ENCODE measurements around the gene LCN9. TPM values are rescaled to one million over a fixed set of nuclear protein-coding genes. Genes with fewer than 3 reads are reported as not detected.

LCN9 gene
- total and polyA plus RNA-seq, 8 donors, result not detected

DNA sequence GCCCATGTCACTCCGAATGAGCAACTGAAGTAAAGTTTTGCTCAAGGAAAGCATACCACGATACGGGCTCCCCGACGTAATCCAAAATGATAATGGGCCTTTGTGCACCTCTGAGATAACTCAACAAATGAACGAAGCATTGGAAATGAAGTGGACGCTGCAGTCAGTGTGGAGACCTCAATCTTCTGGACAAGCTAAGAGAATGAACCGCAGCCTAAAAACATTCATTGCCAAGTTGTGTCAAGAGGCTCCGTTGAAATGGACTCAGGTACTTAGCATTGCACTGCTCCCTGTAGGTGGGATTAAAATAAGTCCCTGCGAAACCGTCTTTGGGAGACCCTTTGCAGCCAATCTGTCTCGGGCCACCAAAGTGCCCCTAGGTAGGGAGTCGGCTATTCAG lies 3.9 kb upstream of the LCN9 start:
- intact Hi-C loops (cut with DNase I), result no loop called here
- H3K9me3 ChIP-seq, result no peaks in the 10 kb centered on the region

DNA sequence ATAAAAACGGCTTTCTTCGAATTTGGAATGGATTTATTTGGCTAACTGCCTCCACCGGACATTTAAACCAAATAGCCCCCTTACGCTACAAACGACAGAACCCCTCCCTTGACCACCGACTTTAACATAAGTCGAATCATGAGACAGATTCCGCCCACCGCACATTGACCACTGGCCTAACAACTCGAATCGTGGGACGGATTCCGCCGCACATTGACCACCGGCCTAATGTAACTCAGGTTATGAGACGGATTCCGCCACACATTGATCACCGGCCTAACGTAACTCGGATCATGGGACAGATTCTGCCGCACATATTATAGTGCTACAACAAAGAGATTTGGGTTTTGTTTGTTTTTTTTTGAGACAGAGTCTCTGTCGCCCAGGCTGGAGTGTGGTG lies 2.7 kb upstream of the LCN9 start:
- H3K27me3 ChIP-seq, result peaks cover 0 to 42% of the 10 kb centered on the region in 2 donors
- no peak overlapping the region for H3K27ac ChIP-seq
- H3K4me3 ChIP-seq, result no peak overlapping the region
- ATAC-seq (no peak), DNase-seq (no peak)
- H3K4me1 ChIP-seq, result no peaks in the 10 kb centered on the region
- TF ChIP-seq CTCF (IDR thresholded peaks at IDR 0.05), result no peak
- H3K36me3 ChIP-seq, result no peaks in the 10 kb centered on the region
- intact Hi-C loops (cut with DNase I), result no loop called here
- no peaks in the 10 kb centered on the region for H3K9me3 ChIP-seq

More for the DNA sequence above, 3.9 kb upstream of the LCN9 start:
- DNase-seq (no peak), ATAC-seq (no peak)
- Histone ChIP-seq H3K27me3 (peaks cover 0 to 36% of the 10 kb centered on the region in 2 donors), H3K4me3 (no peak overlapping the region), H3K36me3 (no peaks in the 10 kb centered on the region), H3K27ac (no peak overlapping the region), H3K4me1 (no peaks in the 10 kb centered on the region)
- TF ChIP-seq CTCF (IDR thresholded peaks at IDR 0.05), result no peak

DNA sequence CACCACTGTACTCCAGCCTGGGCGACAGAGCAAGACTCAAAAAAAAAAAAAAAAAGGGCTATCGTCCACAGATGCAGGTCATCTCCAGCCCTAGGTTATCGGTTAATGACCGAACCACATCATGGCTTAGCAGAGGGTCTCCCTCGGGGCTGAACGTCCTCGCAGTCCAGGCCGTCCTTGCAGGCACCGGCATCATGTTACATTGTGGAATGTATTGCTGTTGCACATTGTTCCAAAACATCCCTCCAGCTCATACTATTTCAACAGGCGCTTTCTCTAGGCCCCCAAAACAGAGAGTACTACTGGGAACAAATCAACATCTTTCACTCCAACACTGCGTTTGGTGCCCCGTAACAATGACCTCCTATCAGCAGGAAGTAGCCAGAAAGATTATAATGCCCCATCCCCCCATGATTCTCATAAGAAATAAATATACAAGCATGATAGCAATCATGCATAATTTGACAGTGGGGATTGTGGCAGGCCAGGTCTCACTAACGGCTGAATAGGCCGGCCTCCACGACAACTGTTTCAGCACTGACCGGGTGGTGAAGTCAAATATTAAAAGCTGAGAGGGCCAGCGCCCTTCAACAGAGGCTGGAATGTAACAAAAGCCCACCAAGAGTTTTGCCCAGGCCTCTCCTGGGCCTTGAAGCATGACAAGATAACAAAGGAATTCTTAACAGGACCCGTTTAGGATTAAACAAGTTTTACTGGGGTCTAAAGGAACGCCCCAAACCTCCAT lies 1.1 kb upstream of the LCN9 start:
- DNase-seq, result no peak

DNA sequence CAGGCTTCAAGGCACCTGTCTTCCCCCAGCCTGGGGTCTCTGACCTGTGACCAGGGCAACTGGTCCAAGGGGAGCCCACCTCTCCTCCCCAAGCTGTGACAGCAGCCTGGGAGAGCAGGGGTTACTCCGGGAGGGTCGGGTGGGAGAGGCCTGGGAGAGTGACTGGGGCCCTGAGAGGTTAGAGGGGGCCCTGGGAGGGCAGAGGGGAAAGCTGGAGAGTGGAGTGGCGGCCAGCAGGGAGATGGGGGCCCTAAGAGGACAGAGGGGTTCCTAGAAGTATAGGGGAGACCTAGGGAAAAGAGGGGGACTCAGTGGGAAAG lies 302 bp downstream of the LCN9 start:
- TF ChIP-seq CTCF (IDR thresholded peaks at IDR 0.05), result no peak
- intact Hi-C loops (cut with DNase I), result no loop called here
- no peaks in the 10 kb centered on the region for H3K9me3 ChIP-seq

More for the DNA sequence above, 1.1 kb upstream of the LCN9 start:
- TF ChIP-seq CTCF (IDR thresholded peaks at IDR 0.05), result no peak
- Histone ChIP-seq H3K27ac (no peak overlapping the region), H3K9me3 (no peaks in the 10 kb centered on the region), H3K27me3 (peaks cover 0 to 46% of the 10 kb centered on the region in 2 donors), H3K36me3 (no peaks in the 10 kb centered on the region), H3K4me3 (no peak overlapping the region), H3K4me1 (no peaks in the 10 kb centered on the region)
- intact Hi-C loops (cut with DNase I), result no loop called here
- no peak for ATAC-seq

DNA sequence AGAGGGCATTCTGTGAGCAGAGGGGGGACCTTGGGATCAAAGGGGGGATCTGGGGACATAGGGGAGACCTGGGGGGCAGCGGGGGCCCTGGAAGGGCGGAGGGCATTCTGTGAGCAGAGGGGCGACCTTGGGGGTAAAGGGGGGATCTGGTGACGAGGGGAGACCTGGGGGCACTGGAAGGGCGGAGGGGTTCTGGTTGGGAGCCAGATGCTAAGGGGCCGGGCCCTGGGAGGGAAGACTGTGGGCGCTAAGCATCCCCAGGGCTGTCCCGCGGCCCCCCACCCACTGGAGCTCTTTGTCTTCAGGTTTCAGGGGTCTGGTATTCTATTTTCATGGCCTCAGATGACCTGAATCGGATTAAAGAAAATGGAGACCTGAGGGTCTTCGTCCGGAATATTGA lies 748 bp downstream of the LCN9 start:
- TF ChIP-seq CTCF (IDR thresholded peaks at IDR 0.05), result no peak
- no peaks in the 10 kb centered on the region for H3K9me3 ChIP-seq
- no peak overlapping the region for H3K27ac ChIP-seq
- no peaks in the 10 kb centered on the region for H3K36me3 ChIP-seq
- intact Hi-C loops (cut with DNase I), result no loop called here
- H3K4me1 ChIP-seq, result no peaks in the 10 kb centered on the region
- H3K4me3 ChIP-seq, result no peak overlapping the region
- no peak for ATAC-seq
- no peak for DNase-seq
- peaks cover 0 to 54% of the 10 kb centered on the region in 2 donors for H3K27me3 ChIP-seq

More for the DNA sequence above, 302 bp downstream of the LCN9 start:
- no peak overlapping the region for H3K4me3 ChIP-seq
- no peaks in the 10 kb centered on the region for H3K4me1 ChIP-seq
- no peak overlapping the region for H3K27ac ChIP-seq
- no peak for DNase-seq
- ATAC-seq, result no peak
- peaks cover 0 to 54% of the 10 kb centered on the region in 2 donors for H3K27me3 ChIP-seq
- H3K36me3 ChIP-seq, result no peaks in the 10 kb centered on the region

All from left lung (tissue), 10 donors.